Heart left ventricle (tissue), 16 donors: Measurements from ENCODE around the gene BLOC1S4. TPM values are rescaled to one million over a fixed set of nuclear protein-coding genes. Genes with fewer than 3 reads are reported as not detected.
A peak's percentile ranks its signal among the peaks of the same experiment; 100 is the strongest.

Experiments
- ATAC-seq, 4 donors: fragments of 200-7000 bp; cut with Tn5 transposase; one replicate each; pipeline ENCODE4 v1.9.1; 2020 to 2022; ENCODE audit warnings: moderate library complexity in 4 of 4, mild to moderate bottlenecking in 3 of 4, moderate number of reproducible peaks in 1 of 4
- DNase-seq, 5 donors: peaks; one replicate each; pipeline ENCODE4 v3.0.0-alpha.2; 2020
- H3K27ac ChIP-seq, 12 donors: fragments of 200-600 bp; sonication (generic) in 4 of 12; one replicate each; pipeline versions ENCODE4 v1.5.0 to v1.8.0; 2016 to 2022; ENCODE audit warnings: mild to moderate bottlenecking in 2 of 12
- H3K27me3 ChIP-seq, 9 donors: fragments of 200-600 bp; sonication (generic) in 2 of 9; one replicate each; pipeline versions ENCODE4 v1.5.1 to v1.8.0; 2016 to 2022; ENCODE audit warnings: mild to moderate bottlenecking in 3 of 9
- H3K36me3 ChIP-seq, 9 donors: fragments of 200-600 bp; sonication (generic) in 2 of 9; one replicate each; pipeline versions ENCODE4 v1.5.0 to v1.8.0; 2018 to 2022; ENCODE audit warnings: mild to moderate bottlenecking in 2 of 9
- H3K4me1 ChIP-seq, 12 donors: fragments of 200-600 bp; sonication (generic) in 4 of 12; one replicate each; pipeline versions ENCODE4 v1.5.0 to v1.8.0; 2016 to 2022; ENCODE audit warnings: mild to moderate bottlenecking in 3 of 12
- H3K4me3 ChIP-seq, 12 donors: fragments of 200-600 bp; sonication (generic) in 4 of 12; one replicate each; pipeline versions ENCODE4 v1.5.0 to v1.8.0; 2017 to 2022; ENCODE audit warnings: mild to moderate bottlenecking in 9 of 12, moderate library complexity in 4 of 12
- H3K9me3 ChIP-seq, 12 donors: fragments of 200-600 bp; sonication (generic) in 4 of 12; one replicate each; pipeline versions ENCODE4 v1.5.0 to v1.8.0; 2016 to 2022; ENCODE audit warnings: mild to moderate bottlenecking in 1 of 12
- POLR2A ChIP-seq, 2 donors: fragments of 450-650 bp; IDR thresholded peaks; one replicate each; pipeline ENCODE4 v1.6.1; 2017; ENCODE audit warnings: antibody characterized with exemption in 2 of 2, mild to moderate bottlenecking in 2 of 2, moderate library complexity in 2 of 2
- WGBS, 4 donors: extraction: QIAGEN DNeasy Blood & Tissue Kit in 2 of 4; methylation state at CpG; one replicate each; pipeline versions ENCODE4 v1.1.5 to v1.1.7; 2013 to 2018; 5-methylcytosine and 5-hydroxymethylcytosine counted together
- intact Hi-C, 10 donors: fragments of 100-400 bp; cut with DNase I; formaldehyde crosslinking; loops; one replicate each; pipeline versions ENCODE4 v1.11.1 to v1.14.2; 2022
- polyA plus RNA-seq, 2 donors: library from polyadenylated mRNA; stranded (reverse); fragments of 200-250 nt; gene quantifications; one replicate each; pipeline ENCODE4 v1.2.3, GENCODE V29; 2013
- total RNA-seq, 9 donors: library from RNA; depleted of rRNA in 2 of 9; stranded (reverse); fragments of >200 nt in 2 of 9; fragmentation: NEBNext Ultra II Directional in 3 of 9; extraction: Animal tissue kit (Norgen Biotek cat#: 25700) in 3 of 9; gene quantifications; one replicate each; pipeline versions ENCODE4 v1.1.0 to v1.2.4, GENCODE V29; 2016 to 2023
- TF ChIP-seq, protein P1 (sequence below), 12 donors: fragments of 200-600 bp; sonication (generic) in 4 of 12; IDR thresholded peaks; one replicate each; pipeline versions ENCODE4 v1.5.0 to v1.8.0; 2018 to 2022; ENCODE audit warnings: antibody characterized with exemption in 12 of 12, mild to moderate bottlenecking in 5 of 12
- donor health status: ischemic (EF 13 %, LVEDD 7.1; RV severe dilation, severe dysfunction).
- donor health status: healthy with polysubstance abuse.
- donor health status: DM: no; HTN: yes; CAD: no.
- donor health status: DM: no; HTN: no; CAD: no.
- donor health status: ischemic (EF 25% LVEDD 6.9; RV normal size, moderate dysfunction).
- donor health status: ischemic (EF 25% LVEDD 5.7; RV mildly dilated, moderate dysfunction).
- donor health status: healthy.
- donor health status: DM: yes; HTN: yes; CAD: no.
- donor health status: ischemic (EF 35%, LVEDD 5.7; RV mildly dilated, moderate dysfunction).
- donor health status: nonischemic (EF 11% LVEDD 7.7; RV severe dilation, severe dysfunction).
- donor health status: DM: yes; HTN: yes; CAD: no.
- donor health status: PGD.
- donor health status: ischemic (EF 29% LVEDD 5.4; RV normal size, mild dysfunction).
- donor health status: nonischemic (EF 23%, LVEDD 6.1; RV moderate dilation, normal function).

BLOC1S4 gene
- total and polyA plus RNA-seq, 11 donors, result 4.4 to 14.1 (median 7.3) TPM

DNA sequence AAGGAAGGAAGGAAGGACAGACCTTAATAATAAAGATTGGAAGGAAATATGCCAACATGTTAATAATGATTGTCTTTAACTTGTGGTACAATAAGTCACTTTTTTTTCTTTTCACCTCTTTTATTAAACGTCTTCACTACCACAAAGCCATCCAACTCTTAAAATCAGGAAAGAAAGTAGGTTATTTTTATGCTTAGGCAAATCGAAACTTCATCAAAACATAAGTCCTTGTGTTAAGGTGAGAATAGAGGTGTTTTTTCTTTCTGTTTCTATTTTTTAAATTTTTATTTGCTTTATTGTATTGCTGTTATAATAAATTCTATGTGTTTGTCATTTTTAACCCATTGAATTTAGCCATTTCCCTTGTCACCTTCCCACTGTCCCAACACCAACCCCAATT is 26.5 kb downstream of the BLOC1S4 start:
- H3K27ac ChIP-seq, result no peak overlapping the region
- no peak for TF ChIP-seq POLR2A (IDR thresholded peaks at IDR 0.05)
- TF ChIP-seq, protein P1, sequence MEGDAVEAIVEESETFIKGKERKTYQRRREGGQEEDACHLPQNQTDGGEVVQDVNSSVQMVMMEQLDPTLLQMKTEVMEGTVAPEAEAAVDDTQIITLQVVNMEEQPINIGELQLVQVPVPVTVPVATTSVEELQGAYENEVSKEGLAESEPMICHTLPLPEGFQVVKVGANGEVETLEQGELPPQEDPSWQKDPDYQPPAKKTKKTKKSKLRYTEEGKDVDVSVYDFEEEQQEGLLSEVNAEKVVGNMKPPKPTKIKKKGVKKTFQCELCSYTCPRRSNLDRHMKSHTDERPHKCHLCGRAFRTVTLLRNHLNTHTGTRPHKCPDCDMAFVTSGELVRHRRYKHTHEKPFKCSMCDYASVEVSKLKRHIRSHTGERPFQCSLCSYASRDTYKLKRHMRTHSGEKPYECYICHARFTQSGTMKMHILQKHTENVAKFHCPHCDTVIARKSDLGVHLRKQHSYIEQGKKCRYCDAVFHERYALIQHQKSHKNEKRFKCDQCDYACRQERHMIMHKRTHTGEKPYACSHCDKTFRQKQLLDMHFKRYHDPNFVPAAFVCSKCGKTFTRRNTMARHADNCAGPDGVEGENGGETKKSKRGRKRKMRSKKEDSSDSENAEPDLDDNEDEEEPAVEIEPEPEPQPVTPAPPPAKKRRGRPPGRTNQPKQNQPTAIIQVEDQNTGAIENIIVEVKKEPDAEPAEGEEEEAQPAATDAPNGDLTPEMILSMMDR (IDR thresholded peaks at IDR 0.05), result no peak
- intact Hi-C loops, result no loop called here
- 63 to 67% (median 65%) methylated on average over 2 of the region's 2 CpGs for WGBS, 4 donors
- no peak for ATAC-seq
- DNase-seq, result no peak
- H3K9me3 ChIP-seq, result no peaks in the 10 kb centered on the region
- H3K4me3 ChIP-seq, result no peak overlapping the region
- peaks cover 0 to 13% (median 11%) of the 10 kb centered on the region in 12 donors for H3K4me1 ChIP-seq
- no peaks in the 10 kb centered on the region for H3K36me3 ChIP-seq
- H3K27me3 ChIP-seq, result no peaks in the 10 kb centered on the region

DNA sequence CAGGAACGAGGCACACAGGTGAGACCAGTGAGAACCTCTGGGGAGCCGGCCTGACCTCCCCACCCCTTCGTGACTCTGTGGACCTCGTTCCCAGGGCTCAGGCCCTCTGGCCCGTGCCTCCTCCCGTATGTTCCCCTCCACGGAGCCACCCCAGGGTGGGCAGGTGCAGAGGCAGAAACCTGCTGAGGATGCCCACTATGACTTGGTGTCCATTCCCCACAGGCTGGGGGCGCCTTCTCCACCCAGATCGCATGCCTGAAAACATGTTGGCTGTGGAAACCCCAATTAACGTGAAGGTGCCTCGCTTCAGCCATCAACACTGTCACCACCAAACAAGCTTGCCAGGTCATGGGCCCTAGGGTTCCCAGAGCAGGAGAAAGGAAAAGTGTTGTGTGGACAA is 27.0 kb downstream of the BLOC1S4 start:
- H3K27me3 ChIP-seq, result no peaks in the 10 kb centered on the region
- no peak for ATAC-seq
- no peaks in the 10 kb centered on the region for H3K9me3 ChIP-seq
- no peak overlapping the region for H3K27ac ChIP-seq
- 72 to 77% (median 73%) methylated on average over 8 to 11 of the region's 11 CpGs for WGBS, 4 donors
- no peak for TF ChIP-seq POLR2A (IDR thresholded peaks at IDR 0.05)
- TF ChIP-seq, protein P1 (IDR thresholded peaks at IDR 0.05), result no peak
- H3K4me1 ChIP-seq, result peaks cover 0 to 18% (median 15%) of the 10 kb centered on the region in 12 donors
- H3K36me3 ChIP-seq, result no peaks in the 10 kb centered on the region
- H3K4me3 ChIP-seq, result no peak overlapping the region
- intact Hi-C loops, result no loop called here
- no peak for DNase-seq

DNA sequence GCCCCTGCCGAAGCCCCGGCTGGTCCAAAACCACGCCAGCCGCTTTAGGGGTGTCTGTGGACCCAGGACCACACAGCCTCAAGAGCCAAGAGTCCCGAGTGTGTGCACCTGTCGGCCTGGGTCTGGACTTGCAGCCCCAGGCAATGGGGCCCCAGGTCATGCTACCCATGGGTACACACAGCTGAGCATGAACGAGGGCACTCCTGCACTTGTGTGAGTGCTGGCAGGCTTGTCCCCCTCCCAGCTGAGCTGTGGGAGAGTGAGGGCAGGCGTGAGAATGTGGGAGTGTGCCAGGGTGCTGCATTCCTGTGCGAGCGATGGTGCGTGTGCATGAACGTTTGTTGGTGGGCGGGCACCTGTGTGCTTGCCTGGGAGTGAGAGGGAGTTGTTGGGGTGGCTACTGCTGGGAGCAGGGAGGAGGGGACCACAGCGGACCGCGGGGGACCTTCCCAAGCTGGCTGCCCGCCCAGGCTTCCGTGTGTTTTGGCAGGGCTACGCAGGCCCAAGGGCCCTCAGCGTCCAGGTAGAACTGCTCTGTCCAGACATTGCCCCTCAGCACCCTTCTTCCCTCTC is 30.8 kb downstream of the BLOC1S4 start:
- DNase-seq, result peak in 3 of 5 donors; percentile 39 to 60 (median 51)
- WGBS, 4 donors, result 15 to 39% (median 36%) methylated on average over 14 to 20 of the region's 20 CpGs
- peak overlapping the region in 2 of 12 donors; percentile 6 to 18 for H3K4me3 ChIP-seq
- TF ChIP-seq POLR2A (IDR thresholded peaks at IDR 0.05), result no peak
- TF ChIP-seq, protein P1 (IDR thresholded peaks at IDR 0.05), result no peak
- H3K27ac ChIP-seq, result peak overlapping the region in 7 of 12 donors; percentile 19 to 62 (median 45)
- no peaks in the 10 kb centered on the region for H3K27me3 ChIP-seq
- intact Hi-C loops, result no loop called here
- H3K36me3 ChIP-seq, result no peaks in the 10 kb centered on the region
- no peaks in the 10 kb centered on the region for H3K9me3 ChIP-seq
- peak; percentile 26 to 73 (median 50) for ATAC-seq
- peaks cover 0 to 39% (median 27%) of the 10 kb centered on the region in 12 donors for H3K4me1 ChIP-seq

DNA sequence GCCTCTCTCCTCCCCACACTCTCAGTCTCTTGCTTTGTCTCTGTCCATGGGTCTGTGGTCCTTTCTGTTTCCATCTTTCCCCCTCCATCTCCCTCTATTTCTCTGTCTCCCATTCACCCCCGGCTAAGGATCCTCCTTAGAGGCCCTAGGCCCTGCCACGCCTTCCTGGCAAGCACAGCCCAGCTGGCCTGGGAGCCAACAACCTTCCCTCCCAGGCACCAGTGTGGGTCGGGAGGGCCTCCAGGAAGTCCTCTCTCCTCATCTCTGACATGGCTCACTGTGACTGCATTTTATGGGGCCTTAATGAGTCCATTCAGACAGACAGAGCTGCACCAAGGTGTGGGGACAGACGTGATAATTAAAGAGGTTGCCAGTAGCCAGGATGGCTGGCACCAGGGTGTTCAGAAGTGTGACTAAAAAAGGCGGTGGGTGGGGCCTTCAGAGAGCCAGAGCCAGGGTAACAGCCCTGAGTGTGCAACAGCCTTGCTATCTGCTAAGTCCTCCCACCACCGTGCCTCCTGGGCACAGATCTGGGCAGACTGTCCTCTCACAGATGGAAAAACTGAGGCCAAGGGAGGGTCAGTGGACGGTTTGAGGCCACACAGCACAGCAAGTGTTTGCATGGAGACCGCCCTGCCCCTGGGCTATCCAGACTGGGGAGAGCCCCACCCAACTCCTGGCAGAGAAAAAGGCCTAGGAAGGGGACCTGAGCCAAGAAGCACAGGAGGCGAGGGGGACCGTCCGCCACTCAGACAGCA is 31.5 kb downstream of the BLOC1S4 start:
- H3K27ac ChIP-seq, result peak overlapping the region in 7 of 12 donors; percentile 19 to 62 (median 45)
- intact Hi-C loops, result no loop called here
- 38 to 46% (median 45%) methylated on average over 11 of the region's 11 CpGs for WGBS, 4 donors
- no peaks in the 10 kb centered on the region for H3K27me3 ChIP-seq
- ATAC-seq (peak; percentile 24 to 71 (median 58)), DNase-seq (peak in 3 of 5 donors; percentile 47 to 60 (median 57))
- no peaks in the 10 kb centered on the region for H3K9me3 ChIP-seq
- H3K4me3 ChIP-seq, result peak overlapping the region in 2 of 12 donors; percentile 6 to 18
- H3K36me3 ChIP-seq, result no peaks in the 10 kb centered on the region
- TF ChIP-seq POLR2A (IDR thresholded peaks at IDR 0.05), result no peak
- TF ChIP-seq, protein P1 (IDR thresholded peaks at IDR 0.05), result no peak
- H3K4me1 ChIP-seq, result peaks cover 0 to 39% (median 27%) of the 10 kb centered on the region in 12 donors
